ENCODE data around the gene DNAJB6. TPM values are rescaled to one million over a fixed set of nuclear protein-coding genes. Genes with fewer than 3 reads are reported as not detected.

DNAJB6 gene
- total RNA-seq, 2 donors from 2014 or later: 126 to 174 TPM

- Mint-ChIP-seq H3K27me3 (ENCODE audit: insufficient read depth) (no peaks in the 10 kb centered on the region), H3K9me3 (no peaks in the 10 kb centered on the region), H3K36me3 (ENCODE audit: low read depth) (peaks cover 74% of the 10 kb centered on the region), H3K4me1 (peaks cover 34% of the 10 kb centered on the region), H3K27ac (no peak overlapping the region), H3K4me3 (no peak overlapping the region)
- Histone ChIP-seq H3K27me3 (ENCODE audit: control insufficient read depth, insufficient read depth, low read length, poor library complexity, severe bottlenecking) (no peaks in the 10 kb centered on the region), H3K9me3 (ENCODE audit: control insufficient read depth, low read length) (no peaks in the 10 kb centered on the region), H3K36me3 (ENCODE audit: control insufficient read depth, insufficient read depth, low read length) (peaks cover 75% of the 10 kb centered on the region), H3K4me1 (ENCODE audit: control insufficient read depth, insufficient read depth, low read length) (peaks cover 7% of the 10 kb centered on the region), H3K4me3 (ENCODE audit: low read length) (no peak overlapping the region), H3K27ac (ENCODE audit: low read depth, low read length) (no peak overlapping the region), H3K9ac (ENCODE audit: extremely low read depth, low read length, poor library complexity, severe bottlenecking) (no peak overlapping the region)
- TF ChIP-seq, protein P1, sequence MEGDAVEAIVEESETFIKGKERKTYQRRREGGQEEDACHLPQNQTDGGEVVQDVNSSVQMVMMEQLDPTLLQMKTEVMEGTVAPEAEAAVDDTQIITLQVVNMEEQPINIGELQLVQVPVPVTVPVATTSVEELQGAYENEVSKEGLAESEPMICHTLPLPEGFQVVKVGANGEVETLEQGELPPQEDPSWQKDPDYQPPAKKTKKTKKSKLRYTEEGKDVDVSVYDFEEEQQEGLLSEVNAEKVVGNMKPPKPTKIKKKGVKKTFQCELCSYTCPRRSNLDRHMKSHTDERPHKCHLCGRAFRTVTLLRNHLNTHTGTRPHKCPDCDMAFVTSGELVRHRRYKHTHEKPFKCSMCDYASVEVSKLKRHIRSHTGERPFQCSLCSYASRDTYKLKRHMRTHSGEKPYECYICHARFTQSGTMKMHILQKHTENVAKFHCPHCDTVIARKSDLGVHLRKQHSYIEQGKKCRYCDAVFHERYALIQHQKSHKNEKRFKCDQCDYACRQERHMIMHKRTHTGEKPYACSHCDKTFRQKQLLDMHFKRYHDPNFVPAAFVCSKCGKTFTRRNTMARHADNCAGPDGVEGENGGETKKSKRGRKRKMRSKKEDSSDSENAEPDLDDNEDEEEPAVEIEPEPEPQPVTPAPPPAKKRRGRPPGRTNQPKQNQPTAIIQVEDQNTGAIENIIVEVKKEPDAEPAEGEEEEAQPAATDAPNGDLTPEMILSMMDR (conservative IDR thresholded peaks at IDR 0.05): no peak
- 96 to 100% methylated on average over 1 of the region's 1 CpG for WGBS, 2 experiments (ENCODE audit: insufficient coverage in 1 of 2, insufficient read length in 1 of 2)
- DNase-seq: no peak
Measured at GRCh38 chr7:157379493-157379892, 42.7 kb downstream of the DNAJB6 start.

DNA sequence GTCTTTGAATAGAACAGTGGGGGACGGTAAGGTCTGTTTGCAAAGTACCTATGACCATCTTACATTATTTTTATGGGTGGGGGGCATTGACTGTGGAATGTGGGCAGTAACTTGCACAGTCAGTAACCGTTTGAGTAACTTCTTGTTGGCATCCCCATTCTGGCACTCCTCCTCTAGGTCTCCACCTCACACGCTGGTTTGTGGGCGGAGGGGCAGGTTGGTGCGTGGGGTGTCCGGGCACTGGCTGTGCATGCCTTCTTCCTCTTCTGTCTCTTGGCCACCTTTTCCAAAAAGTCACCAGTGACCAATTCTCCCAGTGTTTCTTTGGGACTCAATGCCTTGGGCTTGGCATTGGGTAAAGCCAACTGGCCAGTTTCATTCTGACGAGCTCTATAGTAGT is 43.6 kb downstream of the DNAJB6 start:
- no peaks in the 10 kb centered on the region for H3K27me3 Mint-ChIP-seq (ENCODE audit: insufficient read depth)
- H3K4me3 ChIP-seq (ENCODE audit: low read length): no peak overlapping the region
- DNase-seq: no peak
- 96% methylated on average over 4 to 7 of the region's 7 CpGs for WGBS, 2 experiments (ENCODE audit: insufficient coverage in 1 of 2, insufficient read length in 1 of 2)
- no peak overlapping the region for H3K9ac ChIP-seq (ENCODE audit: extremely low read depth, low read length, poor library complexity, severe bottlenecking)
- TF ChIP-seq, protein P1 (conservative IDR thresholded peaks at IDR 0.05): no peak
- H3K36me3 ChIP-seq (ENCODE audit: control insufficient read depth, insufficient read depth, low read length): peaks cover 75% of the 10 kb centered on the region
- peak overlapping the region; percentile 68 for H3K27ac Mint-ChIP-seq
- H3K27me3 ChIP-seq (ENCODE audit: control insufficient read depth, insufficient read depth, low read length, poor library complexity, severe bottlenecking): no peaks in the 10 kb centered on the region
- no peaks in the 10 kb centered on the region for H3K9me3 Mint-ChIP-seq
- H3K4me1 Mint-ChIP-seq: peaks cover 27% of the 10 kb centered on the region
- H3K36me3 Mint-ChIP-seq (ENCODE audit: low read depth): peaks cover 75% of the 10 kb centered on the region
- H3K27ac ChIP-seq (ENCODE audit: low read depth, low read length): no peak overlapping the region
- no peak overlapping the region for H3K4me3 Mint-ChIP-seq
- H3K4me1 ChIP-seq (ENCODE audit: control insufficient read depth, insufficient read depth, low read length): peaks cover 7% of the 10 kb centered on the region
- no peaks in the 10 kb centered on the region for H3K9me3 ChIP-seq (ENCODE audit: control insufficient read depth, low read length)

DNA sequence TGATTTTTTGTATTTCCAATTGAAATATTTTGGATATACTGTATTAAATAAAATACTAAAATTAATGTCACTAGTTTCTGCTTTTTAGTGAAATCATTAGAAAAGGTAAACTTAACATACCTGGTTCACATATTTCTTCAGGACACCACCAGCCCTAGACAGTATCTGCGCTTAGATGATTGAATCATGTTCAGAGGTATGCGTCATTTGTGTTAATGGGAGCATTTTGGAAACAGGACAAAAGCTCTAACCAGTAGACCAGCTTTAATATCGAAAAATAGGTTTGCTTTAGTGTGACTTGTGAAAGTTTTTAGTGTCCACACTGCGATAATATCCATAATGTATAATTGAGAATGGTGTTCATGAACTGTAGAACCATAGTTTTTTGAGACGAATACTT is 47.1 kb downstream of the DNAJB6 start:
- H3K4me1 ChIP-seq (ENCODE audit: control insufficient read depth, insufficient read depth, low read length): peaks cover 3% of the 10 kb centered on the region
- TF ChIP-seq, protein P1 (conservative IDR thresholded peaks at IDR 0.05): no peak
- Mint-ChIP-seq H3K36me3 (ENCODE audit: low read depth) (peaks cover 69% of the 10 kb centered on the region), H3K9me3 (no peaks in the 10 kb centered on the region), H3K27me3 (ENCODE audit: insufficient read depth) (no peaks in the 10 kb centered on the region), H3K27ac (no peak overlapping the region), H3K4me1 (peaks cover 13% of the 10 kb centered on the region), H3K4me3 (no peak overlapping the region)
- no peaks in the 10 kb centered on the region for H3K9me3 ChIP-seq (ENCODE audit: control insufficient read depth, low read length)
- no peak overlapping the region for H3K4me3 ChIP-seq (ENCODE audit: low read length)
- no peak for DNase-seq
- 98 to 100% methylated on average over 4 to 5 of the region's 5 CpGs for WGBS, 2 experiments (ENCODE audit: insufficient coverage in 1 of 2, insufficient read length in 1 of 2)
- H3K27ac ChIP-seq (ENCODE audit: low read depth, low read length): no peak overlapping the region
- H3K36me3 ChIP-seq (ENCODE audit: control insufficient read depth, insufficient read depth, low read length): peaks cover 83% of the 10 kb centered on the region
- H3K9ac ChIP-seq (ENCODE audit: extremely low read depth, low read length, poor library complexity, severe bottlenecking): no peak overlapping the region
- H3K27me3 ChIP-seq (ENCODE audit: control insufficient read depth, insufficient read depth, low read length, poor library complexity, severe bottlenecking): no peaks in the 10 kb centered on the region
